Measurements from ENCODE around the gene RLF.

Gene RLF

GRCh38 chr1:40272653-40273213 lies 111.5 kb downstream of the RLF start:
- no peak for ATAC-seq
- TF ChIP-seq BACH2 (CRISPR knock-in tag; IDR thresholded peaks at IDR 0.05; ENCODE audit: borderline replicate concordance) (no peak), ZNF565 (CRISPR knock-in tag; conservative IDR thresholded peaks at IDR 0.05; ENCODE audit: low read depth) (no peak)

- no peak for ATAC-seq
- no peak for TF ChIP-seq PATZ1 (CRISPR knock-in tag; IDR thresholded peaks at IDR 0.05; ENCODE audit: borderline replicate concordance)
- no peak for TF ChIP-seq ISL1 (CRISPR knock-in tag; IDR thresholded peaks at IDR 0.05)
- TF ChIP-seq CSDC2 (CRISPR knock-in tag; IDR thresholded peaks at IDR 0.05) = no peak
- no peak for TF ChIP-seq TSHZ2 (CRISPR knock-in tag; IDR thresholded peaks at IDR 0.05)
- no peak for TF ChIP-seq ZFP30 (CRISPR knock-in tag; IDR thresholded peaks at IDR 0.05)
- no peak for TF ChIP-seq TOX (CRISPR knock-in tag; IDR thresholded peaks at IDR 0.05; ENCODE audit: borderline replicate concordance)
- no peak for TF ChIP-seq ESRRG (CRISPR knock-in tag; IDR thresholded peaks at IDR 0.05)
- TF ChIP-seq ARNTL (CRISPR knock-in tag; IDR thresholded peaks at IDR 0.05; ENCODE audit: borderline replicate concordance, low read depth) = no peak
- no peak for TF ChIP-seq POU6F1 (CRISPR knock-in tag; IDR thresholded peaks at IDR 0.05; ENCODE audit: borderline replicate concordance, low read depth)
- no peak for TF ChIP-seq PPARA (CRISPR knock-in tag; IDR thresholded peaks at IDR 0.05; ENCODE audit: borderline replicate concordance)
- TF ChIP-seq GLIS3 (CRISPR knock-in tag; IDR thresholded peaks at IDR 0.05) = no peak
- TF ChIP-seq CREB5 (CRISPR knock-in tag; IDR thresholded peaks at IDR 0.05; ENCODE audit: low read depth) = no peak
- no peak for TF ChIP-seq SNAI2 (CRISPR knock-in tag; IDR thresholded peaks at IDR 0.05)
- no peak for TF ChIP-seq CSRNP3 (CRISPR knock-in tag; IDR thresholded peaks at IDR 0.05)
- TF ChIP-seq ZFP3 (CRISPR knock-in tag; IDR thresholded peaks at IDR 0.05) = no peak
- TF ChIP-seq RARB (CRISPR knock-in tag; IDR thresholded peaks at IDR 0.05) = no peak
- TF ChIP-seq ZNF565 (CRISPR knock-in tag; conservative IDR thresholded peaks at IDR 0.05; ENCODE audit: low read depth) = no peak
These were observed 112.5 kb downstream of the RLF start for GRCh38 chr1:40273547-40274166.

- no peak for ATAC-seq
- TF ChIP-seq OSR1 (CRISPR knock-in tag; IDR thresholded peaks at IDR 0.05) (no peak), ZNF565 (CRISPR knock-in tag; conservative IDR thresholded peaks at IDR 0.05; ENCODE audit: low read depth) (no peak), TSHZ2 (CRISPR knock-in tag; IDR thresholded peaks at IDR 0.05) (no peak), PATZ1 (CRISPR knock-in tag; IDR thresholded peaks at IDR 0.05; ENCODE audit: borderline replicate concordance) (no peak), ZFP3 (CRISPR knock-in tag; IDR thresholded peaks at IDR 0.05) (no peak), ISL1 (CRISPR knock-in tag; IDR thresholded peaks at IDR 0.05) (no peak), SNAI2 (CRISPR knock-in tag; IDR thresholded peaks at IDR 0.05) (no peak), TOX (CRISPR knock-in tag; IDR thresholded peaks at IDR 0.05; ENCODE audit: borderline replicate concordance) (no peak), BACH2 (CRISPR knock-in tag; IDR thresholded peaks at IDR 0.05; ENCODE audit: borderline replicate concordance) (no peak), ARNTL (CRISPR knock-in tag; IDR thresholded peaks at IDR 0.05; ENCODE audit: borderline replicate concordance, low read depth) (no peak), RARB (CRISPR knock-in tag; IDR thresholded peaks at IDR 0.05) (no peak), CSRNP3 (CRISPR knock-in tag; IDR thresholded peaks at IDR 0.05) (no peak), ZNF70 (CRISPR knock-in tag; IDR thresholded peaks at IDR 0.05) (no peak)
These were observed 113.1 kb downstream of the RLF start for GRCh38 chr1:40274331-40274730.

Data from SK-N-SH treated with all-trans-retinoic acid at 6 μM for 48 hours (cell line).